Tibial nerve (tissue), 4 donors: Measurements from ENCODE around the gene PPP1R11. TPM values are rescaled to one million over a fixed set of nuclear protein-coding genes. Genes with fewer than 3 reads are reported as not detected.
A peak's percentile ranks its signal among the peaks of the same experiment; 100 is the strongest.

Experiments used
- DNase-seq, 2 donors: peaks; one replicate each; pipeline ENCODE4 v3.0.0-alpha.2; 2019; ENCODE audit warnings: low spot score in 2 of 2
- H3K27ac ChIP-seq, 4 donors: fragments of 200-600 bp; sonication (generic) in 3 of 4; one replicate each; pipeline ENCODE4 v1.5.1; 2017 to 2019; ENCODE audit warnings: mild to moderate bottlenecking in 1 of 4
- H3K27me3 ChIP-seq, 2 donors: fragments of 200-600 bp; sonication (generic) in 1 of 2; one replicate each; pipeline versions ENCODE4 v1.5.1 to v1.6.0; 2017 to 2019
- H3K36me3 ChIP-seq, 3 donors: fragments of 200-600 bp; sonication (generic); one replicate each; pipeline ENCODE4 v1.5.1; 2018 to 2019
- H3K4me1 ChIP-seq, 4 donors: fragments of 200-600 bp; sonication (generic) in 3 of 4; one replicate each; pipeline ENCODE4 v1.5.1; 2017 to 2019
- H3K4me3 ChIP-seq, 4 donors: fragments of 200-600 bp; sonication (generic) in 3 of 4; one replicate each; pipeline ENCODE4 v1.5.1; 2017 to 2019; ENCODE audit warnings: mild to moderate bottlenecking in 1 of 4, moderate library complexity in 1 of 4
- H3K9me3 ChIP-seq, 4 donors: fragments of 200-600 bp; sonication (generic) in 3 of 4; one replicate each; pipeline ENCODE4 v1.5.1; 2017 to 2019
- CTCF ChIP-seq, 5 experiments: fragments of 200-600 bp in 3 of 5; fragments of 450-650 bp in 2 of 5; sonication (generic) in 3 of 5; IDR thresholded peaks; one replicate each; pipeline ENCODE4 v1.5.1; 2016 to 2019; ENCODE audit warnings: antibody characterized with exemption in 5 of 5, mild to moderate bottlenecking in 3 of 5, moderate library complexity in 2 of 5
- EP300 ChIP-seq, 2 donors: sonication (generic); formaldehyde crosslinking; IDR thresholded peaks; one replicate each; pipeline ENCODE4 v1.6.1; 2017; ENCODE audit warnings: antibody characterized with exemption in 2 of 2, mild to moderate bottlenecking in 1 of 2
- POLR2A ChIP-seq, 2 donors: fragments of 450-650 bp; IDR thresholded peaks; one replicate each; pipeline ENCODE4 v1.6.1; 2017; ENCODE audit warnings: antibody characterized with exemption in 2 of 2, mild to moderate bottlenecking in 2 of 2, moderate library complexity in 2 of 2
- WGBS, 2 donors: methylation state at CpG; one replicate each; pipeline ENCODE4 v1.1.5; 2018; 5-methylcytosine and 5-hydroxymethylcytosine counted together
- total RNA-seq, 4 donors: library from RNA; depleted of rRNA; stranded (reverse); fragments of >200 nt; gene quantifications; one replicate each; pipeline ENCODE4 v1.1.0, GENCODE V29; 2016

PPP1R11 gene
- total RNA-seq, 4 donors from 2014 or later = 28.2 to 39.8 (median 34.2) TPM

- TF ChIP-seq POLR2A (IDR thresholded peaks at IDR 0.05) = no peak
- TF ChIP-seq EP300 (IDR thresholded peaks at IDR 0.05) = no peak
- no peak for TF ChIP-seq CTCF (IDR thresholded peaks at IDR 0.05)
- Histone ChIP-seq H3K4me1 (peaks cover 0 to 37% (median 22%) of the 10 kb centered on the region in 4 donors), H3K27me3 (peaks cover 0 to 59% of the 10 kb centered on the region in 2 donors), H3K36me3 (no peaks in the 10 kb centered on the region), H3K4me3 (peak overlapping the region; percentile 22 to 49 (median 38)), H3K9me3 (no peaks in the 10 kb centered on the region), H3K27ac (peak overlapping the region in 1 of 4 donors; percentile 27)
- DNase-seq = no peak
- 3 to 4% methylated on average over 44 of the region's 47 CpGs for WGBS, 2 donors
These were observed 33.8 kb downstream of the PPP1R11 start for GRCh38 chr6:30100585-30101443.

GRCh38 chr6:30101444-30102413, 34.7 kb downstream of the PPP1R11 start:
- no peaks in the 10 kb centered on the region for H3K9me3 ChIP-seq
- peak; percentile 46 to 58 for TF ChIP-seq POLR2A (IDR thresholded peaks at IDR 0.05)
- peak in 2 of 5 experiments; percentile 17 to 23 for TF ChIP-seq CTCF (IDR thresholded peaks at IDR 0.05)
- peak in 1 of 2 donors; percentile 40 for TF ChIP-seq EP300 (IDR thresholded peaks at IDR 0.05)
- H3K36me3 ChIP-seq = no peaks in the 10 kb centered on the region
- DNase-seq = peak; percentile 74 to 76
- peaks cover 0 to 63% of the 10 kb centered on the region in 2 donors for H3K27me3 ChIP-seq
- 3 to 4% methylated on average over 28 to 33 of the region's 51 CpGs for WGBS, 2 donors
- H3K4me1 ChIP-seq = peaks cover 0 to 37% (median 22%) of the 10 kb centered on the region in 4 donors
- peak overlapping the region; percentile 39 to 84 (median 68) for H3K27ac ChIP-seq
- H3K4me3 ChIP-seq = peak overlapping the region; percentile 22 to 49 (median 38)

- peak overlapping the region; percentile 22 to 49 (median 38) for H3K4me3 ChIP-seq
- TF ChIP-seq POLR2A (IDR thresholded peaks at IDR 0.05) (no peak), EP300 (IDR thresholded peaks at IDR 0.05) (no peak), CTCF (IDR thresholded peaks at IDR 0.05) (no peak)
- peaks cover 0 to 37% (median 22%) of the 10 kb centered on the region in 4 donors for H3K4me1 ChIP-seq
- 38 to 41% methylated on average over 15 of the region's 15 CpGs for WGBS, 2 donors
- peak; percentile 30 to 43 for DNase-seq
- no peaks in the 10 kb centered on the region for H3K36me3 ChIP-seq
- H3K9me3 ChIP-seq = no peaks in the 10 kb centered on the region
- peak overlapping the region; percentile 39 to 84 (median 68) for H3K27ac ChIP-seq
- peaks cover 0 to 60% of the 10 kb centered on the region in 2 donors for H3K27me3 ChIP-seq
These were observed 35.5 kb downstream of the PPP1R11 start for GRCh38 chr6:30102414-30102969.

- Histone ChIP-seq H3K4me3 (peak overlapping the region; percentile 27 to 44 (median 38)), H3K9me3 (no peaks in the 10 kb centered on the region), H3K36me3 (no peaks in the 10 kb centered on the region), H3K27ac (peak overlapping the region; percentile 39 to 84 (median 68)), H3K4me1 (peaks cover 0 to 37% (median 22%) of the 10 kb centered on the region in 4 donors), H3K27me3 (peaks cover 0 to 60% of the 10 kb centered on the region in 2 donors)
- WGBS, 2 donors = 5% methylated on average over 36 of the region's 36 CpGs
- TF ChIP-seq CTCF (IDR thresholded peaks at IDR 0.05) (peak; percentile 89 to 95 (median 92)), EP300 (IDR thresholded peaks at IDR 0.05) (peak in 1 of 2 donors; percentile 33), POLR2A (IDR thresholded peaks at IDR 0.05) (no peak)
- DNase-seq = peak; percentile 87 to 96
These were observed 36.2 kb downstream of the PPP1R11 start for GRCh38 chr6:30102970-30103871.
